Measurements from ENCODE around the gene INPP5A.

DNA sequence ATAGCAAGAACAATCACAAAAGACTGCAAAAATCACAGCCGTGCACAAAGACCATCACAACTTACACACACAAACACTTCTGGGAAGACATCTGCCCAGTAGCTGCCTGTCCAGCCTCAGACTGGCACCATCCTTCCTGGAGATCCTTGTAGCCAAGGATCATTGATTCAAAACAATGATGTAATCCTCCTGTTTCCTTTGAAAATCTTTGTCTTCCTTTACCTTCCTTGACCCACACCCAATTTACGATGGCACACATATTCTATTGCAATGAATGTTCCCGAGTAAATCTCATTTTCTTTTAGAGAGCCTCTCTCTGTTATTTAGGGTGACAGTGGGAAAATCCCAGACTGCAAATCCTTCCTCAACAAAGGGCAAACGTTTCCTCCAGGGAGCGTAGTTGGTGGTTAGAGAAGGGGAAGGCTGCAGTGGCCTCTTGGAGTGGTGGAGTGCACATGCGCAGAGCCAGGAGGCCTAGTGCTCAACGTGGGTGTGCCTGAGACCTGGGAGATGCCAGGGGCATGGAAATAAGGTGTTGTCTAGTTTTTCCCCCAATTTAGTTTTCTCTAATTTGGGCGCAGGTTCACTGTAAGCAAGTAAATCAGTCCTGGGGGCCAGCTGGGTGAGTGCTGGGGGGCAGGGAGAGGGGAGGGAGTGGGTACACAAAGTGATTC, 3.1 kb upstream of the INPP5A start:
- TF ChIP-seq, protein P1, sequence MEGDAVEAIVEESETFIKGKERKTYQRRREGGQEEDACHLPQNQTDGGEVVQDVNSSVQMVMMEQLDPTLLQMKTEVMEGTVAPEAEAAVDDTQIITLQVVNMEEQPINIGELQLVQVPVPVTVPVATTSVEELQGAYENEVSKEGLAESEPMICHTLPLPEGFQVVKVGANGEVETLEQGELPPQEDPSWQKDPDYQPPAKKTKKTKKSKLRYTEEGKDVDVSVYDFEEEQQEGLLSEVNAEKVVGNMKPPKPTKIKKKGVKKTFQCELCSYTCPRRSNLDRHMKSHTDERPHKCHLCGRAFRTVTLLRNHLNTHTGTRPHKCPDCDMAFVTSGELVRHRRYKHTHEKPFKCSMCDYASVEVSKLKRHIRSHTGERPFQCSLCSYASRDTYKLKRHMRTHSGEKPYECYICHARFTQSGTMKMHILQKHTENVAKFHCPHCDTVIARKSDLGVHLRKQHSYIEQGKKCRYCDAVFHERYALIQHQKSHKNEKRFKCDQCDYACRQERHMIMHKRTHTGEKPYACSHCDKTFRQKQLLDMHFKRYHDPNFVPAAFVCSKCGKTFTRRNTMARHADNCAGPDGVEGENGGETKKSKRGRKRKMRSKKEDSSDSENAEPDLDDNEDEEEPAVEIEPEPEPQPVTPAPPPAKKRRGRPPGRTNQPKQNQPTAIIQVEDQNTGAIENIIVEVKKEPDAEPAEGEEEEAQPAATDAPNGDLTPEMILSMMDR (IDR thresholded peaks at IDR 0.05): no peak
- TF ChIP-seq POLR2AphosphoS5 (IDR thresholded peaks at IDR 0.05) (no peak), POLR2A (IDR thresholded peaks at IDR 0.05) (no peak), EP300 (IDR thresholded peaks at IDR 0.05; ENCODE audit: low read depth) (no peak)

All from transverse colon (tissue), 4 donors.